GM20431 (cell line): Measurements from ENCODE around the gene THSD7B.
"Not testable (repeated sequence)": the region's sequence is repeated elsewhere in the genome, so short reads cannot be mapped to it uniquely, and the experiment has no call there.

Experiments used
- in situ Hi-C: fragments of 300-500 bp; cut with MseI, MboI; formaldehyde crosslinking; loops from one replicate; pipeline ENCODE4 v1.15.0; 2020; ENCODE audit warnings: low sequenced_read_pairs; ENCODE audit not compliant: unreplicated experiment

THSD7B gene

GRCh38 chr2:137298377-137298776, 533.0 kb downstream of the THSD7B start:
- in situ Hi-C loops: no loop called here

GRCh38 chr2:137300987-137301386, 535.6 kb downstream of the THSD7B start:
- in situ Hi-C loops: no loop called here

GRCh38 chr2:137302957-137303356, 537.6 kb downstream of the THSD7B start:
- in situ Hi-C loops: no loop called here

- in situ Hi-C loops: no loop called here
Measured at GRCh38 chr2:137316075-137316474, 550.7 kb downstream of the THSD7B start.

GRCh38 chr2:137321566-137321965, 556.2 kb downstream of the THSD7B start:
- in situ Hi-C loops: no loop called here

- in situ Hi-C loops: not testable (repeated sequence)
Measured at GRCh38 chr2:137331562-137331961, 566.2 kb downstream of the THSD7B start.

GRCh38 chr2:137333386-137334165, 568.2 kb downstream of the THSD7B start:
- in situ Hi-C loops: no loop called here

GRCh38 chr2:137336067-137336466, 570.7 kb downstream of the THSD7B start:
- in situ Hi-C loops: no loop called here

GRCh38 chr2:137339051-137339450, 573.7 kb downstream of the THSD7B start:
- in situ Hi-C loops: no loop called here

- in situ Hi-C loops: no loop called here
Measured at GRCh38 chr2:137345994-137346393, 580.6 kb downstream of the THSD7B start.

- in situ Hi-C loops: no loop called here
Measured at GRCh38 chr2:137348301-137348700, 583.0 kb downstream of the THSD7B start.

GRCh38 chr2:137357634-137358033, 592.3 kb downstream of the THSD7B start:
- in situ Hi-C loops: no loop called here

- in situ Hi-C loops: no loop called here
Measured at GRCh38 chr2:137367361-137367760, 602.0 kb downstream of the THSD7B start.

- in situ Hi-C loops: no loop called here
Measured at GRCh38 chr2:137369106-137369505, 603.8 kb downstream of the THSD7B start.

GRCh38 chr2:137379186-137379585, 613.8 kb downstream of the THSD7B start:
- in situ Hi-C loops: no loop called here

GRCh38 chr2:137380610-137381009, 615.3 kb downstream of the THSD7B start:
- in situ Hi-C loops: no loop called here

GRCh38 chr2:137381731-137382130, 616.4 kb downstream of the THSD7B start:
- in situ Hi-C loops: no loop called here

GRCh38 chr2:137383391-137383790, 618.0 kb downstream of the THSD7B start:
- in situ Hi-C loops: no loop called here

- in situ Hi-C loops: no loop called here
Measured at GRCh38 chr2:137387044-137387443, 621.7 kb downstream of the THSD7B start.

- in situ Hi-C loops: no loop called here
Measured at GRCh38 chr2:137405496-137405895, 640.2 kb downstream of the THSD7B start.

- in situ Hi-C loops: no loop called here
Measured at GRCh38 chr2:137411585-137411984, 646.2 kb downstream of the THSD7B start.

GRCh38 chr2:137420744-137421143, 655.4 kb downstream of the THSD7B start:
- in situ Hi-C loops: no loop called here
